Colonic mucosa (tissue), 4 donors: Measurements from ENCODE around the gene GRIK2. TPM values are rescaled to one million over a fixed set of nuclear protein-coding genes. Genes with fewer than 3 reads are reported as not detected.

Experiments
- DNase-seq: peaks from one replicate; pipeline ENCODE4 v3.0.0-alpha.2; 2020
- H3K27ac ChIP-seq: fragments of 200-600 bp; one replicate; pipeline ENCODE4 v1.8.0; 2021
- H3K27me3 ChIP-seq: fragments of 200-600 bp; one replicate; pipeline ENCODE4 v1.8.0; 2021
- H3K36me3 ChIP-seq: fragments of 200-600 bp; one replicate; pipeline ENCODE4 v1.8.0; 2021
- H3K4me1 ChIP-seq: fragments of 200-600 bp; one replicate; pipeline ENCODE4 v1.8.0; 2021; ENCODE audit warnings: mild to moderate bottlenecking
- H3K4me3 ChIP-seq: fragments of 200-600 bp; one replicate; pipeline ENCODE4 v1.8.0; 2021
- H3K9ac ChIP-seq, 2 donors: one replicate each; pipeline ENCODE4 v1.7.0; 2013; ENCODE audit warnings: control low read depth in 2 of 2, low read depth in 2 of 2, low read length in 2 of 2
- H3K9me3 ChIP-seq: fragments of 200-600 bp; one replicate; pipeline ENCODE4 v1.8.0; 2021
- intact Hi-C: fragments of 100-400 bp; cut with DNase I; formaldehyde crosslinking; loops from one replicate; pipeline ENCODE4 v1.14.1; 2022
- total RNA-seq, 2 donors: library from RNA; stranded (reverse); fragmentation: NEBNext Ultra II Directional in 1 of 2; extraction: Animal tissue kit (Norgen Biotek cat#: 25700) in 1 of 2; gene quantifications; one replicate each; pipeline ENCODE4 v1.2.1, GENCODE V29; 2021
- TF ChIP-seq, protein P1 (sequence below): fragments of 200-600 bp; IDR thresholded peaks from one replicate; pipeline ENCODE4 v1.8.0; 2022; ENCODE audit warnings: antibody characterized with exemption, mild to moderate bottlenecking
- donor health status: healthy.
- donor health status: DM: no; HTN: no; CAD: no.
- donor health status: DM: no; HTN: no; CAD: no.

Gene GRIK2
- total RNA-seq, 2 donors from 2014 or later, result 0.50 to 0.72 TPM

DNA sequence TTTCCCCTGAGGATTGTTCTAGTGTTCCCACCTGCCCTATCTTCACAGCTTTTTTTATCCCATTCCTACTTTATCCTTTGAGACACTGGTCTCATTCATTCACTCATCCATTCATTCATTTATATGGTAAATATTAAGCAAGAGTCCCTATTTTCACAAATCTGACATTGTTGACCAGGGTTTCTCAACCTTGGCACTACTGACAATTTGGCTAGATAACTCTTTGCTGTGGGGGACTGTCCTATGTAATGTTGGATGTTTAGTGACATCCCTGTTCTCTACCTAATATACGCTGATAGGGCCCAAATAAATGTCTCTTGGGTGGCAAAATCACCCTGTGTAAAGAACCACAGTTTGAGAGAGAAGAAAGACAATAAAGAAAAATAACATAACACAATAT lies 345.0 kb downstream of the GRIK2 start:
- intact Hi-C loops, result no loop called here
- Histone ChIP-seq H3K27ac (no peak overlapping the region), H3K9ac (no peak overlapping the region), H3K9me3 (no peaks in the 10 kb centered on the region), H3K27me3 (no peaks in the 10 kb centered on the region), H3K36me3 (no peaks in the 10 kb centered on the region), H3K4me3 (no peak overlapping the region), H3K4me1 (no peaks in the 10 kb centered on the region)
- no peak for DNase-seq
- TF ChIP-seq, protein P1, sequence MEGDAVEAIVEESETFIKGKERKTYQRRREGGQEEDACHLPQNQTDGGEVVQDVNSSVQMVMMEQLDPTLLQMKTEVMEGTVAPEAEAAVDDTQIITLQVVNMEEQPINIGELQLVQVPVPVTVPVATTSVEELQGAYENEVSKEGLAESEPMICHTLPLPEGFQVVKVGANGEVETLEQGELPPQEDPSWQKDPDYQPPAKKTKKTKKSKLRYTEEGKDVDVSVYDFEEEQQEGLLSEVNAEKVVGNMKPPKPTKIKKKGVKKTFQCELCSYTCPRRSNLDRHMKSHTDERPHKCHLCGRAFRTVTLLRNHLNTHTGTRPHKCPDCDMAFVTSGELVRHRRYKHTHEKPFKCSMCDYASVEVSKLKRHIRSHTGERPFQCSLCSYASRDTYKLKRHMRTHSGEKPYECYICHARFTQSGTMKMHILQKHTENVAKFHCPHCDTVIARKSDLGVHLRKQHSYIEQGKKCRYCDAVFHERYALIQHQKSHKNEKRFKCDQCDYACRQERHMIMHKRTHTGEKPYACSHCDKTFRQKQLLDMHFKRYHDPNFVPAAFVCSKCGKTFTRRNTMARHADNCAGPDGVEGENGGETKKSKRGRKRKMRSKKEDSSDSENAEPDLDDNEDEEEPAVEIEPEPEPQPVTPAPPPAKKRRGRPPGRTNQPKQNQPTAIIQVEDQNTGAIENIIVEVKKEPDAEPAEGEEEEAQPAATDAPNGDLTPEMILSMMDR, result no peak

DNA sequence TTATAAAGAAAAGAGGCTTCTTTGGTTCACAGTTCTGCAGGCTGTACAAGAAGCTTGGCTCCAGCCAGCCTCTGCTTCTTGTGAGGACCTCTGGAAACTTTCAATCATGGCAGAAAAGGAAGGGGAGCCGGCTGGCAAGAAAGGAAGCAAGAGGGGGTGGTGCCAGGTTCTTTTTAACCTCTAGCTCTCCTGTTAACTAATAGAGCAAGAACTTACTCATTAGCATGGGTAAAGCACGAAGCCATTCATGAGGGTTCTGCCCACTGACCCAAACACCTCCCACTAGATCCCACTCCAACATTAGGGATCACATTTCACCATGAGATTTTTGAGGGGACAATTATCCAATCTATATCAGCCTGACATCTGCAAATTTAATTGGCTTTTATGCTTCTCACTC lies 347.1 kb downstream of the GRIK2 start:
- no peaks in the 10 kb centered on the region for H3K4me1 ChIP-seq
- no peak for DNase-seq
- H3K4me3 ChIP-seq, result no peak overlapping the region
- no peak overlapping the region for H3K27ac ChIP-seq
- no peaks in the 10 kb centered on the region for H3K27me3 ChIP-seq
- no peaks in the 10 kb centered on the region for H3K36me3 ChIP-seq
- H3K9ac ChIP-seq, result no peak overlapping the region
- H3K9me3 ChIP-seq, result no peaks in the 10 kb centered on the region
- TF ChIP-seq, protein P1, result no peak
- intact Hi-C loops, result no loop called here

DNA sequence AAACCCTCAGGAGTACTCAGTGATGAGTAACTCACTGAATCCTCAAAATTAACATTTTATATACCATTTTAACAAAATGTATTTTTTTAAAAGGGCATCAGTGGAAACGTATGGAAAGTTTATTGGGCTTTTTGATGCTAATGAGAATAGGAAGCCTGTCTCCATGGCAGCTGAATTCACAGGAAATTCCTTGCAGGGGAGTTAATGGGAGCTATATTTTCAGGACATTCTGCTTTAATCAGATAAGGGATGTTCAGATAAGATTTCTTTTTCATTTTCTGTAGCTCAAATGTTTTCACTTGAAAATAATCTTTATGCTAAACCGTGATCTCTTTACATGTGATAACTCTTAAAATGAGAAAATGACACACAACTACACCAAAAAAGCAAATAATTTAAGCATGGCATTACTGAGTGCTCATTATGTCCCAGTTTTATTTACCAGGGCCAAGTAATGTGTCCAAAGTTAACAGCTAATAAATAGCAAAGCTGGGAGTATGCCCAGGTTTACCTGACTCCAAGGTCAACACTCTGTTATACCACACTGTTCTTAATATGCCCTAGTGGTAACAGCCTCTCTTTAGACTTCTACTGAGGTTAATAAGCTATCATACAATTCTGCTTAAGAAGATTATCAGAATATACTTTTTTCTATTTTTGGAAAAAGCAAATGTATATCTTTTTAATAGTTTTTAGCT lies 348.1 kb downstream of the GRIK2 start:
- H3K4me1 ChIP-seq, result no peaks in the 10 kb centered on the region
- H3K4me3 ChIP-seq, result no peak overlapping the region
- DNase-seq, result no peak
- no peaks in the 10 kb centered on the region for H3K27me3 ChIP-seq
- H3K9me3 ChIP-seq, result no peaks in the 10 kb centered on the region
- no peak overlapping the region for H3K27ac ChIP-seq
- H3K36me3 ChIP-seq, result no peaks in the 10 kb centered on the region
- TF ChIP-seq, protein P1, result no peak
- intact Hi-C loops, result no loop called here
- no peak overlapping the region for H3K9ac ChIP-seq

DNA sequence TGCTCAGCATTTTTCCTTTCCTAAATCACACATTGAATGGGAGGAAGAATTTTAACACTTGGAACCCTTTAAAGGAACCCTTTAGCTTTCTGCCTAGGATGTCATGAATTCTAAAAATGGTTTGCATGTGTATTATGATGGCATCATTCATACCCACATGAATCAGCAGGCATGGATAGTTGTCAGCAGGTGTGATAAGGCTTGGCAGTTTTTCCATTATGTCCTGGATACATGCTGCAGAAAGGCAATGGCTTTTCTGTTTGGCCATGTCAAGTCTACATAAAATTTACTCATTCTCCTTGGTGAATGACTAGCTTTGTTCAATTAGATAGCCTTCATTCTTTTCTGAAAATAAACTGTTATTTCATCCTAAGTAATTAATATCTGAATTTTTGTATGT lies 353.7 kb downstream of the GRIK2 start:
- H3K9me3 ChIP-seq, result no peaks in the 10 kb centered on the region
- H3K4me1 ChIP-seq, result no peaks in the 10 kb centered on the region
- no peak for DNase-seq
- no peak overlapping the region for H3K4me3 ChIP-seq
- intact Hi-C loops, result no loop called here
- H3K27me3 ChIP-seq, result no peaks in the 10 kb centered on the region
- no peaks in the 10 kb centered on the region for H3K36me3 ChIP-seq
- no peak overlapping the region for H3K27ac ChIP-seq
- no peak overlapping the region for H3K9ac ChIP-seq
- TF ChIP-seq, protein P1, result no peak

DNA sequence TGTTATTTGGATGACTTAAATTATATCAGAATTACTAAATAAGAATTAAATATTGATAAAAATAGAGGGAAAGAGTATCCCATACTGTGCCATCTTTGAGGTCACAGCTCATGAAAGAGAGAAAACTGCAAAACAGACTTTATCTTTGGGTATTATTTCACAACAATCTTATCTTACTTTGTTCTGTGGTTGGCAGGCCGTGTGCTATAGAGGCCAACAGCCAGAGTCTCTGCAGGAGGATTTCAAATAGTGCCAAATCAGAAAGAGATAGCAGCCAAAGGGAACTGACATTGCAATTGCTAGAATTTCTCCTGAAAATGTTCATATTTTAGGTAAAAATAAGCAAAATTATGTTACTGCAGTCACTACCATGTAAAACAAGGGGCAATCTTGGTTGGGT lies 354.2 kb downstream of the GRIK2 start:
- Histone ChIP-seq H3K4me1 (no peaks in the 10 kb centered on the region), H3K4me3 (no peak overlapping the region), H3K27me3 (no peaks in the 10 kb centered on the region), H3K9me3 (no peaks in the 10 kb centered on the region), H3K27ac (no peak overlapping the region), H3K36me3 (no peaks in the 10 kb centered on the region), H3K9ac (no peak overlapping the region)
- intact Hi-C loops, result no loop called here
- TF ChIP-seq, protein P1, result no peak
- DNase-seq, result no peak
